Upper lobe of right lung (tissue), 1 donor: ENCODE results near the gene FAAP100. TPM values are rescaled to one million over a fixed set of nuclear protein-coding genes. Genes with fewer than 3 reads are reported as not detected.

ENCODE experiments used
- ATAC-seq: fragments of 200-7000 bp; cut with Tn5 transposase; one replicate; pipeline ENCODE4 v1.9.1; 2020; ENCODE audit warnings: mild to moderate bottlenecking, moderate library complexity
- DNase-seq: peaks from one replicate; pipeline ENCODE4 v3.0.0-alpha.2; 2020
- H3K27ac ChIP-seq: fragments of 200-600 bp; one replicate; pipeline ENCODE4 v1.8.0; 2022
- H3K27me3 ChIP-seq: fragments of 200-600 bp; one replicate; pipeline ENCODE4 v1.8.0; 2022; ENCODE audit warnings: mild to moderate bottlenecking
- H3K36me3 ChIP-seq: fragments of 200-600 bp; one replicate; pipeline ENCODE4 v1.8.0; 2022
- H3K4me1 ChIP-seq: fragments of 200-600 bp; one replicate; pipeline ENCODE4 v1.8.0; 2022
- H3K4me3 ChIP-seq: fragments of 200-600 bp; one replicate; pipeline ENCODE4 v1.8.0; 2022; ENCODE audit warnings: mild to moderate bottlenecking
- H3K9me3 ChIP-seq: fragments of 200-600 bp; one replicate; pipeline ENCODE4 v1.8.0; 2022
- intact Hi-C: fragments of 100-400 bp; cut with DNase I; formaldehyde crosslinking; loops from one replicate; pipeline ENCODE4 v1.11.0; 2022
- long read RNA-seq: library from polyadenylated mRNA; unstranded; transcript quantifications from one replicate; pipeline ENCODE4 v2.0.0, GENCODE V29; 2021
- total RNA-seq: library from RNA; stranded (reverse); fragmentation: NEBNext Ultra II Directional; extraction: Animal tissue kit (Norgen Biotek cat#: 25700); gene quantifications from one replicate; pipeline ENCODE4 v1.2.1, GENCODE V29; 2021
- TF ChIP-seq, protein P1 (sequence below): fragments of 200-600 bp; IDR thresholded peaks from one replicate; pipeline ENCODE4 v1.8.0; 2022; ENCODE audit warnings: antibody characterized with exemption
- donor health status: DM: no; HTN: yes; CAD: no; lungs with severe emphysema.

The FAAP100 gene, protein sequence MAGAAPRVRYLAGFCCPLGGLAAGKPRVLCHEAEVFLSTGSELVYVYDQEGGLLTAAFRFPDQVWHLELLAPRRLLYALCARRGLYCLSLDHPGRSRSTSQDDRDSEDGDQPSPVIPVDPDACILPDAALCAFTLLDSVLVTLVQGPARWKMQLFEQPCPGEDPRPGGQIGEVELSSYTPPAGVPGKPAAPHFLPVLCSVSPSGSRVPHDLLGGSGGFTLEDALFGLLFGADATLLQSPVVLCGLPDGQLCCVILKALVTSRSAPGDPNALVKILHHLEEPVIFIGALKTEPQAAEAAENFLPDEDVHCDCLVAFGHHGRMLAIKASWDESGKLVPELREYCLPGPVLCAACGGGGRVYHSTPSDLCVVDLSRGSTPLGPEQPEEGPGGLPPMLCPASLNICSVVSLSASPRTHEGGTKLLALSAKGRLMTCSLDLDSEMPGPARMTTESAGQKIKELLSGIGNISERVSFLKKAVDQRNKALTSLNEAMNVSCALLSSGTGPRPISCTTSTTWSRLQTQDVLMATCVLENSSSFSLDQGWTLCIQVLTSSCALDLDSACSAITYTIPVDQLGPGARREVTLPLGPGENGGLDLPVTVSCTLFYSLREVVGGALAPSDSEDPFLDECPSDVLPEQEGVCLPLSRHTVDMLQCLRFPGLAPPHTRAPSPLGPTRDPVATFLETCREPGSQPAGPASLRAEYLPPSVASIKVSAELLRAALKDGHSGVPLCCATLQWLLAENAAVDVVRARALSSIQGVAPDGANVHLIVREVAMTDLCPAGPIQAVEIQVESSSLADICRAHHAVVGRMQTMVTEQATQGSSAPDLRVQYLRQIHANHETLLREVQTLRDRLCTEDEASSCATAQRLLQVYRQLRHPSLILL
- 27.3 TPM for total RNA-seq
- long read RNA-seq, transcript FAAP100-202 (5 exons, 2,996 nt) = major isoform, 21 of 55 reads
- long read RNA-seq, transcript FAAP100-201 (9 exons, 3,627 nt) = minor isoform, 7 of 55 reads
- long read RNA-seq, partial matches to known transcripts = 11 of 55 reads
- long read RNA-seq, other reads (novel, unspliced or antisense) = 12 of 55 reads

DNA sequence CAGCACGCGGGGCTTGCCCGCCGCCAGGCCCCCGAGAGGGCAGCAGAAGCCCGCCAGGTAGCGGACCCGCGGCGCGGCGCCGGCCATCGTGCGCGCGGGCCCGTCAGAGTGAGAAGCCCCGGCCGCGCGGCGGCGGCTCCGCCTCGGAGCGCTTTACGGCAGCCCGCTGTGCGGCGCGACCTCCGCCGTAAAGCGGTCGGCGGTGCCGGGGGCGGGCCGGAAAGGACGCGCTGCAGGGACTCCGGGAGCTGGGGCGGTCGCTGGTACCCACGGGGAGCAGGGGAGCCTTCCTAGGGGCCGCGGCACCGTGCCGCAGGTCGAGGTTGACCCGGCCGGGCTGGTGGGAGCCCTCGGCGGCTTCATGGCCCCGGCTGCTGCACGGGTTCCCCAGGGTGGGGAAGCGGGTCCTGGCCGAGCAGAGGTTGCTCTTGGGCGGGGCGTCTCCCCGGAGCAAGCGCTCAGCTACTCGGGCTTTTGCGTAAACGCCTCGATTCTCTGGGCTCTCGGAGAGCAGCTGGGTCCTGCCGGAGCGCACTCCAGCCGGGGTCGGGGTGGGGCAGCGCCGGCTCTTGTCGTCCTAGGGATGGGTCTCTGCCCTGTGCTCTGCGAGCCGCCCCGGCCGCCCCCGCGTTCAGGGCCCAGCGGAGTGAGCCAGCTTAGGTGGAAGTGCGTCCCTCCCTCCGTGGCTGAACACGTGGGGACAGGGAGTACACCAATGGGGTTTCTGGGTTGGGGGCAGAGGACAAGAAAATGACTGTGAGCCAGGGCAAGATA, at the start of gene FAAP100:
Gene FAAP100, minus strand, starts transcription at position 110 of the 774 bp plus-strand sequence. Its CDS starts 23 bp downstream, at position 87.
- ATAC-seq (peak; percentile 91), DNase-seq (peak; percentile 92)
- H3K27me3 ChIP-seq = no peaks in the 10 kb centered on the region
- TF ChIP-seq, protein P1, sequence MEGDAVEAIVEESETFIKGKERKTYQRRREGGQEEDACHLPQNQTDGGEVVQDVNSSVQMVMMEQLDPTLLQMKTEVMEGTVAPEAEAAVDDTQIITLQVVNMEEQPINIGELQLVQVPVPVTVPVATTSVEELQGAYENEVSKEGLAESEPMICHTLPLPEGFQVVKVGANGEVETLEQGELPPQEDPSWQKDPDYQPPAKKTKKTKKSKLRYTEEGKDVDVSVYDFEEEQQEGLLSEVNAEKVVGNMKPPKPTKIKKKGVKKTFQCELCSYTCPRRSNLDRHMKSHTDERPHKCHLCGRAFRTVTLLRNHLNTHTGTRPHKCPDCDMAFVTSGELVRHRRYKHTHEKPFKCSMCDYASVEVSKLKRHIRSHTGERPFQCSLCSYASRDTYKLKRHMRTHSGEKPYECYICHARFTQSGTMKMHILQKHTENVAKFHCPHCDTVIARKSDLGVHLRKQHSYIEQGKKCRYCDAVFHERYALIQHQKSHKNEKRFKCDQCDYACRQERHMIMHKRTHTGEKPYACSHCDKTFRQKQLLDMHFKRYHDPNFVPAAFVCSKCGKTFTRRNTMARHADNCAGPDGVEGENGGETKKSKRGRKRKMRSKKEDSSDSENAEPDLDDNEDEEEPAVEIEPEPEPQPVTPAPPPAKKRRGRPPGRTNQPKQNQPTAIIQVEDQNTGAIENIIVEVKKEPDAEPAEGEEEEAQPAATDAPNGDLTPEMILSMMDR = no peak
- peak within 1 kb of the TSS; percentile 79 for H3K27ac ChIP-seq
- peak within 1 kb of the TSS; percentile 99 for H3K4me3 ChIP-seq
- H3K9me3 ChIP-seq = no peaks in the 10 kb centered on the region
- peaks cover 37% of the 10 kb centered on the region for H3K36me3 ChIP-seq
- intact Hi-C loops = no loop called here
- H3K4me1 ChIP-seq = peaks cover 23% of the 10 kb centered on the region

DNA sequence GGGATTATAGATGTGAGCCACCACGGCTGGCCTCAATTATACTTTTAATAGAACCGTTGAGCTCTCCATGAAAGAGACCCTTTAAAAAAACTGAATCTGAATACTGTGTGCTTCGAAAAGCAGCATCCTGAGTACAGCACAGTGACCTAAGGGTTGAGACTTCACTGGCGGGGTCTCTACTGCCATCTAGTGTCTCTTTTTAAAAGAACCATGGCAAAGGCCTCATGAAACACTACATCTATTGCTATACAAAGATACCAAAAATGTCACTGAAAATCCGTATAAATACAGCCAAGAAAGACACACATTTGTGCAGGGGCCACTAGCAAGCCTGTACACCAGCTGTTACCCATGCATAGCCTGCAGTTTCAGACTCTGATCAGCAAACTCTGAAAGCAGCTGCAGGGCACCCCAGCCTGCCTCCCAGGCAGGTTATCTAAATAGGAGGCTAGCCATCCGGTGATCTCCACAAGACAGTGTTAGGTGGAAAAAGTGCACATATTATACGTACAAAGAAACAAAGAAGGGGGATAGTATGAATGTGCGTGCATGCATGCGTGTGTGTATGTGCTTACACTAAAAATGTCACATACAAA, 49.5 kb upstream of the FAAP100 start:
- Histone ChIP-seq H3K27ac (no peak overlapping the region), H3K36me3 (peaks cover 92% of the 10 kb centered on the region), H3K4me1 (peaks cover 5% of the 10 kb centered on the region), H3K27me3 (no peaks in the 10 kb centered on the region), H3K9me3 (no peaks in the 10 kb centered on the region), H3K4me3 (no peak overlapping the region)
- DNase-seq = no peak
- TF ChIP-seq, protein P1 = peak; percentile 87
- intact Hi-C loops = no loop called here
- peak; percentile 94 for ATAC-seq

DNA sequence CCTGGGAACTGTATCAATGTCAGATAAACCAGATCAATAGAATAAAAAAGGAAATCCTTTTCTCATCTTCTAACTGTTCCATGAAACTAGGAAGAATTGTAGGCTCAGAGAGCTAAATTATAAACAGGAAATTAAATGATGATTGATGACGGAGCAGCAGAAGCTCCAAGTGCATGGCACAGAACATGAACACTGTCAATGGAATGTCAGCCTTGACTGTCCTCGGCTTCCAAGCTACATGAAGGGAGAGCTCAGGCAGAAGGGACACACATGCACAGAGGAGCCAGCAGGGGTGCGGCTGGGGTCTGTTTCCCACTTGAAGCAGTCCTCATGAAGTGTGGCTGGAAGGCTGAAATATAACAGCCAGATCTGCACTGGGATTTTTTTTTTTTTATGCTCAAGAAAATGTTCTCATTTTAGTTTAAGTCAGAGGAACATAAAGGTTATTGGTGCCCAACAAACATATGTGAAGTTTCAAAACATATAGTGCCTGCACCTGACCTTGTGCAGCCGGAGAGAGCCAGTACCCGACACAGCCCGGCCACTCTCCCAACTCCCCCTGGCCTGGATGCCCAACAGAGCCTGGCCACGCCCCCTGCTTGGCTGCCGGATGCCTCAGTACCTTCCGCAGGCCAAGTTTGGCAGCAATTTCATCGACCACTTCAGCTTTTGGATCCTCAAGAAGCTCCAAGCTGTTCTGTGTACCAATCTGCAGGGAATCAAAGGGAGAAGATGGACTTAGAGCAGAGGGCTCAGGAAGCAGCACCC, 47.8 kb upstream of the FAAP100 start:
- peaks cover 92% of the 10 kb centered on the region for H3K36me3 ChIP-seq
- intact Hi-C loops = no loop called here

DNA sequence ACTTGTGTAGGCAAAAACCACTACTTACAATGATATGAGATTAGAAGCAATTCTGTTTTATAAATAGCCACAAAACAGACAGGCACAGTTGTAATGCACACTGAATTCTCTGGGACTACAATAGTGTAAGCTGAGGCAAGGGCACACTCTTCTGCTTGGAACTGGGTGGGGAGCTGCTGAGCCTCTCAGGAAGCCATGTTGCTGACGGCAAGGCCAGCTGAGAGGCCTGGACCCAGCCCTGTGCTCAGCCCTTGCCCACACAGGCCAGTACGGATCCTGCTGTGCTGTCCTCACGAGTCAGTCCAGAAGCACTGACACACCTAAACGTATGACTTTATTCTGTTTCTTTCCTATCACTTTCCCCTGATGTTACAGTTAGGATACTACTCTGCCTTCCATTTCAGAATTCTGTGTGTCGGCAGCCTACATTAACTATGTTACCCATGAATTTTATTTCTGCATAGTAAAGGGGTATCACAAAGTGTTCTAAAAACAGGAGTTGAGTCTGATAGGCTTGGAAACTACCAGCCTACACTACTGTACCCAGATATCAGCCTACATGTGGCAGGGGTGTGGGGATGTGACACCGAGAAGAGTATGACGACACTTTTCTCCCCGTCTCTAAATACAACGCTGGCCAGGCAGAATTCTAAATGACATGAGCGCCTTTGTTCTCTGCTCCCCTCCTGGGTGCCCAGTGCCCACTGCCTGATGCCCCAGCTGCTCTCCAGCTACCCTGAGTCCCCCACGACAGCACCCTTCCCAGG, 41.1 kb upstream of the FAAP100 start:
- no peaks in the 10 kb centered on the region for H3K4me1 ChIP-seq
- DNase-seq (no peak), ATAC-seq (peak; percentile 20)
- intact Hi-C loops = no loop called here
- peaks cover 99% of the 10 kb centered on the region for H3K36me3 ChIP-seq
- no peak overlapping the region for H3K4me3 ChIP-seq
- no peak overlapping the region for H3K27ac ChIP-seq
- H3K27me3 ChIP-seq = no peaks in the 10 kb centered on the region
- TF ChIP-seq, protein P1 = no peak
- no peaks in the 10 kb centered on the region for H3K9me3 ChIP-seq

More for the DNA sequence above, 47.8 kb upstream of the FAAP100 start:
- no peaks in the 10 kb centered on the region for H3K9me3 ChIP-seq
- H3K4me1 ChIP-seq = peaks cover 5% of the 10 kb centered on the region
- ATAC-seq (no peak), DNase-seq (no peak)
- no peak overlapping the region for H3K27ac ChIP-seq
- TF ChIP-seq, protein P1 = no peak
- H3K27me3 ChIP-seq = no peaks in the 10 kb centered on the region
- no peak overlapping the region for H3K4me3 ChIP-seq
